ENCODE measurements around the gene PLXDC2. TPM values are rescaled to one million over a fixed set of nuclear protein-coding genes. Genes with fewer than 3 reads are reported as not detected.

Gene PLXDC2
- total RNA-seq, 1 experiment from 2014 or later, result 0.20 TPM

DNA sequence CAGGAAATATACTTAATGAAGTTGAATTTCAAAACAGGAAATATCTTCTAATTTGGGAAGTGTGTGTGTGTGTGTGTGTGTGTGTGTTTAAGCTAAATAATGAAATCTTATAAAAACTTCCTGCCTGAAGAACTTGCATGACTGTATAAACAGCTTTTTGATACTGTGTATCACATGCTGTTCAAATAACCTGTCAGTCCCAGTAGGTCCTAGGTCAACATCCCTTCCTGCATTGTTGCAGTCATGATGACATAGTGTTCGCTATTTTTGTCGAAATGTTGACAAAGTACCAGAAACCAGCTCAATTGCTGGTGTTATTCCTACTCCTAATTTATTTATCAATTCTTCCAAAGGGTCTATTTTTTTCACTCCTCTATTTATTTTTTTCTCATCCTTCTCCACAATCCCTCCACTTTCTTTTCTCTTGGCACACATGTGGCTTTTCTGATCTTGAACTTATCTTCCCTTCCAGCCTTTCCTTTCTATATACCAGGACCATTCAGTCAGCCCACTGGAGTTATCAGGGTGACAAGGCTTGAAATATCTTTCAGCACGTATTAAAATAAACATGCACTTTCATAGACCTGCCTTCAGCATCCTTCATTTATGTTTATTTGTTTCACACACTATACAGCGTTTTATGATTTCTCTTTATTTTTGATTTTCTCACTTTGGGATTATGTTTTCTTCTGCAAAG, 115.8 kb downstream of the PLXDC2 start (continued):
- TF ChIP-seq SP1 (IDR thresholded peaks at IDR 0.05; ENCODE audit: low read depth) (no peak), CBX3 (IDR thresholded peaks at IDR 0.05; ENCODE audit: low read depth) (no peak), CEBPB (IDR thresholded peaks at IDR 0.05; ENCODE audit: low read depth) (no peak), EGR1 (IDR thresholded peaks at IDR 0.05; ENCODE audit: low read depth) (no peak), ZNF274 (IDR thresholded peaks at IDR 0.05; ENCODE audit: low read depth, low read length) (no peak), POLR2A (IDR thresholded peaks at IDR 0.05; ENCODE audit: borderline replicate concordance, extremely low read depth, insufficient read depth, insufficient read length) (no peak), EZH2 (IDR thresholded peaks at IDR 0.05) (no peak), SRF (IDR thresholded peaks at IDR 0.05; ENCODE audit: low read depth) (no peak)
- TF ChIP-seq, protein P1, sequence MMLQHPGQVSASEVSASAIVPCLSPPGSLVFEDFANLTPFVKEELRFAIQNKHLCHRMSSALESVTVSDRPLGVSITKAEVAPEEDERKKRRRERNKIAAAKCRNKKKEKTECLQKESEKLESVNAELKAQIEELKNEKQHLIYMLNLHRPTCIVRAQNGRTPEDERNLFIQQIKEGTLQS (IDR thresholded peaks at IDR 0.05), result no peak

DNA sequence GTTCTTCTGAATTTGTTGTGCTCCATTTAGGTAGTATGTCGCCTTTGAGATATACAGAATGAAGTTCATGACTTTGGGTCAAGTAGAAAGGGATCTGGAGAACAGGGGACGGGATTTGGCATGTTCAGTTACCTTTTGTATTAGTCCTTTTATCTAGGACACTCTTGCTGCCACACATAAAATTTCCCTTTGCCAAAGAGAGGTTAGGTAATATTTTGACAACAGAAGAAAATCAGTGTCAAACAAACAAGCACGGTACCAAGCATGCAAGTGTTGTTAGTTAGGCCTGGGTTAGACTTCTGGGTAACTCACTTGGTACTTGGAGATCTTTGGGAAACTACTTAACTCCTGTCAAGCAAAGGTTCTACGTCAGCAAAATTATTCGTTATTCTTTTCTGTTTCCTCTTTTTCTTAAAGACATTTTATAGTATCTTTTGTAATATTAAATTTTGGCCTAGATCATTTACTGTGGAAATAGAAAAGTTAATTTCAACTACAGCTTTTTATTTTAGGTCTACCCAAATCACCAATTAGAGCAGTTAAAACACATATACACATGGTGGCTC, 116.7 kb downstream of the PLXDC2 start:
- no peak overlapping the region for H3K4me2 ChIP-seq (ENCODE audit: low read length)

More for the DNA sequence above, 116.7 kb downstream of the PLXDC2 start:
- Histone ChIP-seq H3K9me2 (ENCODE audit: insufficient read depth) (no peaks in the 10 kb centered on the region), H2AFZ (ENCODE audit: low read depth, low read length, poor library complexity, severe bottlenecking) (no peak overlapping the region), H3K36me3 (ENCODE audit: control insufficient read depth in 1 of 2, insufficient read depth in 2 of 2, low read length in 2 of 2) (no peaks in the 10 kb centered on the region), H3K9ac (ENCODE audit: low read length) (no peak overlapping the region), H3K9me3 (ENCODE audit: control insufficient read depth in 1 of 2, insufficient read depth in 1 of 2, low read depth in 1 of 2, low read length in 2 of 2) (peaks cover 3 to 29% of the 10 kb centered on the region in 2 experiments; a peak in 2 of 4 replicates), H3K27ac (ENCODE audit: low read depth, low read length) (no peak overlapping the region), H4K20me1 (ENCODE audit: insufficient read depth) (no peaks in the 10 kb centered on the region), H3K27me3 (ENCODE audit: insufficient read depth, low read length) (no peaks in the 10 kb centered on the region), H3K4me1 (ENCODE audit: control insufficient read depth in 1 of 2, insufficient read depth in 2 of 2, low read length in 2 of 2) (no peaks in the 10 kb centered on the region), H3K79me2 (ENCODE audit: insufficient read depth, low read length) (no peaks in the 10 kb centered on the region), H3K4me3 (replicated peaks in 1 of 2; ENCODE audit: low read depth in 1 of 2, low read length in 2 of 2) (no peak overlapping the region)
- RAD21 ChIA-PET (ENCODE audit: low non-redundant PET in 1 of 2, low total read pairs in 2 of 2, uncharacterized antibody in 2 of 2, unreplicated experiment in 2 of 2), result no interaction called here
- no TSS peak for BruUV-seq (replicated peaks)
- no peak for DNase-seq (ENCODE audit: low read depth, low spot score)
- intact Hi-C loops (cut with micrococcal nuclease), result no loop called here
- TF ChIP-seq FOSL1 (IDR thresholded peaks at IDR 0.05; ENCODE audit: low read depth) (no peak), CEBPB (IDR thresholded peaks at IDR 0.05; ENCODE audit: low read depth) (no peak)
- POLR2A ChIA-PET, result no interaction called here
- CTCF ChIA-PET, result no interaction called here
- ATAC-seq, result no peak

All from HCT116 (cell line).